ENCODE measurements around the gene MAP2K6. TPM values are rescaled to one million over a fixed set of nuclear protein-coding genes. Genes with fewer than 3 reads are reported as not detected.

MAP2K6 gene
- total and polyA plus RNA-seq, 2 of the 8 experiments (the other 6 are each of a cell fraction or from before 2014, with no cell fraction given) = 11.0 to 44.1 TPM

DNA sequence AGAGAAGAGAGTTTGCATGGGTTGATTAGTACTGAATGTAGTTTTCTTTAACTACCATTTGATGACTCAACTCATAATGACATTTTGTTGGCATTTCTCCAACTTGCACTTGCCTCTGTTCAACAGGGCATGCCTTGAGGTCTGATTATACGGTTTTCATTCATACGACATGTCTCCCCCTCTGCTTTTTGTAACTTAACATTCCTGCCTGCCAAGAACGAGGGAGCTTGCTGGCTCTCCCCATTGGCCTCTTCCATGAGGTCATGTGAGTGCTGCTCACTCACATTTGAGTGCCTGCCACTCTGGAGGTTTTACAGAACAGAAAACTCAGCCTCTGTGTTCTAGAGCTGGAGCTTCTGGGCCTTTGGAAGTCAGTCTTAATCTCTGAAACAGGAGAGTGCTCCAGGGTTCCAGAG lies 19.7 kb downstream of the MAP2K6 start:
- peak overlapping the region; percentile 45; the same call in 1 of the 2 replicates for H2BK12ac ChIP-seq (ENCODE audit: low read depth, low read length)
- no peaks in the 10 kb centered on the region for H3K9me3 ChIP-seq (ENCODE audit: insufficient read depth in 2 of 2, low read depth in 1 of 2, low read length in 1 of 2)
- no peaks in the 10 kb centered on the region for H3K79me1 ChIP-seq (ENCODE audit: low read depth, low read length)
- H2BK5ac ChIP-seq (ENCODE audit: low read depth, low read length) = 0 out of 2 replicates have a peak overlapping the region, but pooled peaks have one; percentile 11
- peaks cover 2 to 17% (median 11%) of the 10 kb centered on the region in 4 experiments for H3K4me1 ChIP-seq (replicated peaks in 1 of 4; ENCODE audit: control insufficient read depth in 3 of 4, insufficient read depth in 4 of 4, low read length in 3 of 4)
- WGBS, 2 experiments (ENCODE audit: extremely low coverage in 1 of 2, insufficient coverage in 1 of 2, insufficient read length in 1 of 2, insufficient replicate concordance in 2 of 2, low coverage in 1 of 2, low lambda C conversion rate in 2 of 2, missing lambda C conversion rate in 1 of 2) = 82% methylated on average over 2 of the region's 3 CpGs; no CpG with 5 or more reads in 1 of the 2 experiments
- H3K4me2 ChIP-seq (ENCODE audit: insufficient read depth in 1 of 2, low read depth in 2 of 2, low read length in 2 of 2) = no peak overlapping the region
- no peak for DNase-seq (ENCODE audit: low read depth in 1 of 2, low spot score in 2 of 2)
- H4K5ac ChIP-seq (ENCODE audit: insufficient read length, low read depth, low read length) = no peak overlapping the region
- H3K36me3 ChIP-seq (ENCODE audit: control insufficient read depth in 2 of 4, insufficient read depth in 4 of 4, low read length in 3 of 4) = no peaks in the 10 kb centered on the region
- peaks cover 0 to 34% of the 10 kb centered on the region in 2 experiments; a peak in 2 of 4 replicates for H3K79me2 ChIP-seq (ENCODE audit: control insufficient read depth in 1 of 2, insufficient read depth in 2 of 2, low read length in 2 of 2)
- H2AFZ ChIP-seq (ENCODE audit: low read length) = no peak overlapping the region
- 0 out of 2 replicates have a peak overlapping the region, but pooled peaks have one; percentile 46 for H2BK15ac ChIP-seq (ENCODE audit: low read length)
- 0 out of 2 replicates have a peak overlapping the region, but pooled peaks have one; percentile 11 for H3K18ac ChIP-seq (ENCODE audit: extremely low read depth, low read length)
- no peak overlapping the region for H3K4ac ChIP-seq (replicated peaks; ENCODE audit: insufficient read length, low read depth, low read length)
- no peaks in the 10 kb centered on the region for H3K23me2 ChIP-seq (ENCODE audit: low read depth, low read length)
- no peak for FAIRE-seq
- H3K56ac ChIP-seq (replicated peaks; ENCODE audit: insufficient read length, low read depth, low read length) = no peak overlapping the region
- ChIA-PET CTCF (ENCODE audit: partially characterized antibody) (interaction anchor here (0.8 to 2.3 kb wide), 5 partner anchors 18 to 90 kb away, joined by 3 to 8 read pairs (median 4); no protein-coding TSS in a partner anchor), POLR2A (ENCODE audit: partially characterized antibody) (no interaction called here)
- H3K27me3 ChIP-seq (replicated peaks in 1 of 4; ENCODE audit: control insufficient read depth in 3 of 4, extremely low read depth in 1 of 4, insufficient read depth in 3 of 4, low read length in 3 of 4) = no peaks in the 10 kb centered on the region
- H2BK120ac ChIP-seq (replicated peaks; ENCODE audit: low read depth, low read length) = no peak overlapping the region
- H3K14ac ChIP-seq (ENCODE audit: insufficient read length) = no peak overlapping the region
- no peak overlapping the region for H4K8ac ChIP-seq (ENCODE audit: extremely low read depth, insufficient read depth, low read length)
- no peaks in the 10 kb centered on the region for H4K20me1 ChIP-seq (replicated peaks in 1 of 2; ENCODE audit: control insufficient read depth in 1 of 2, insufficient read depth in 2 of 2, low read length in 2 of 2)
- H3K23ac ChIP-seq (ENCODE audit: insufficient read length) = no peak overlapping the region
- H4K91ac ChIP-seq (replicated peaks; ENCODE audit: insufficient read length, low read length) = no peak overlapping the region
- H2BK20ac ChIP-seq (ENCODE audit: low read length) = 0 out of 2 replicates have a peak overlapping the region, but pooled peaks have one; percentile 68
- no peak overlapping the region for H3K4me3 ChIP-seq (ENCODE audit: extremely low read depth in 1 of 4, insufficient read depth in 2 of 4, low read depth in 3 of 4, low read length in 4 of 4)
- no peak overlapping the region for H3K9ac ChIP-seq (replicated peaks in 1 of 4; ENCODE audit: extremely low read depth in 1 of 4, low read depth in 3 of 4, low read length in 3 of 4)
- H2AK5ac ChIP-seq (ENCODE audit: low read depth, low read length) = no peak overlapping the region
- H3K27ac ChIP-seq (ENCODE audit: low read depth, low read length) = no peak overlapping the region
- TF ChIP-seq TCF12 (IDR thresholded peaks at IDR 0.05; ENCODE audit: low read depth, low read length) (no peak), POLR2AphosphoS5 (IDR thresholded peaks at IDR 0.05; ENCODE audit: low read depth, low read length) (no peak), RNF2 (IDR thresholded peaks at IDR 0.05; ENCODE audit: borderline replicate concordance, low read depth, low read length, missing control alignments, poor library complexity, severe bottlenecking) (no peak), EGR1 (IDR thresholded peaks at IDR 0.05; ENCODE audit: borderline replicate concordance, low read depth, low read length) (no peak), PHF8 (conservative IDR thresholded peaks at IDR 0.05; ENCODE audit: low read depth, low read length) (no peak), TAF7 (optimal IDR thresholded peaks at IDR 0.05; ENCODE audit: borderline replicate concordance, low read depth, low read length) (no peak), CHD1 (IDR thresholded peaks at IDR 0.05; ENCODE audit: low read depth, low read length) (no peak), MAFK (IDR thresholded peaks at IDR 0.05; ENCODE audit: low read depth, low read length) (no peak), CBX8 (IDR thresholded peaks at IDR 0.05; ENCODE audit: borderline replicate concordance, low read depth, low read length) (no peak), BACH1 (IDR thresholded peaks at IDR 0.05; ENCODE audit: low read length) (no peak), SUZ12 (IDR thresholded peaks at IDR 0.05; ENCODE audit: low read length) (no peak), CHD2 (IDR thresholded peaks at IDR 0.05; ENCODE audit: low read length) (no peak)
- TF ChIP-seq, protein P1, sequence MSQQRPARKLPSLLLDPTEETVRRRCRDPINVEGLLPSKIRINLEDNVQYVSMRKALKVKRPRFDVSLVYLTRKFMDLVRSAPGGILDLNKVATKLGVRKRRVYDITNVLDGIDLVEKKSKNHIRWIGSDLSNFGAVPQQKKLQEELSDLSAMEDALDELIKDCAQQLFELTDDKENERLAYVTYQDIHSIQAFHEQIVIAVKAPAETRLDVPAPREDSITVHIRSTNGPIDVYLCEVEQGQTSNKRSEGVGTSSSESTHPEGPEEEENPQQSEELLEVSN (IDR thresholded peaks at IDR 0.05) = no peak

All from H1 (cell line).